HS-5 (cell line): ENCODE results near the gene KRTAP10-7.
"Not testable (repeated sequence)": the region's sequence is repeated elsewhere in the genome, so short reads cannot be mapped to it uniquely, and the experiment has no call there.

ENCODE experiments used
- DNase-seq: peaks from one replicate; pipeline ENCODE4 v3.0.0-alpha.2; 2012; ENCODE audit warnings: low read depth

Gene KRTAP10-7

DNA sequence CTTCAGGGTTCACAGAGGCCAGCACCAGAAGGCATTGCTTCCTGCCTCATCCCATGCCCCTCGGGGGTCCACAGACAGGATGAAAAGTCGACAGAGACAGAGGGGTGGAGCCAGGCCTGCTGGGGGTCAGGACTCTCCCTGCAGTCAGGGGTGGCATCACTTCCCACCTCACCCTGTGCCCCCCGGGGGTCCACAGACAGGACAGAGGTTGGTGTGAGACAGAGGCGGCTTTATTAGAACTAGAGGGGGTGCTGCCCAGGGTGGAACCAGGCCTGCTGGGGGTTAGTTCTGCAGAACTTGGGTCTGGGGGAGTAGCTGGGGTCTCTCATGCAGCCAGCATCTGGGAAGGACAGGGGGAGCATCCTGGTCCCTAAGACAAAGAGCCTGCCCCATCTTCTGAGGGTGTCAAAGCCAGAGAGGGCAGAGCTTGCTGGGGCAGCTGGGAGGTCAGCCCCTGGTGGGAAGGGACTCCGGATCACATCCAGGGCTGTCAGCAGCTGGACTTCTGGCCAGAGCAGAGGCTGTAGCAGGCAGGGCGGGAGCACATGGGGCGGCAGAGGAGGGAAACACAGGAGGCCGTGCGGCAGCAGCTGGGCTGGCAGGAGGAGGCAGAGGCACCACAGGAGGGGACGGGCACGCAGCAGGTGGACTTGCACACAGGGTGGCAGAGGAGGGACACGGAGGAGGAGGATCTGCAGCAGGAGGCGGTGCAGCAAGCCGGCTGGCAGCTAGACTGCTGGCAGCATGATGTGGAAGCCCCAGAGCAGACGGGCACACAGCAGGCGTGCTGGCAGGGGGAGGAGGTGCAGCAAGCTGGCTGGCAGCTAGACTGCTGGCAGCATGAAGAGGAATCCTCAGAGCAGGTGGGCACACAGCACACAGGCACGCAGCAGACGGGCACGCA is 9.2 kb upstream of the KRTAP10-7 start:
- DNase-seq = not testable (repeated sequence)

DNA sequence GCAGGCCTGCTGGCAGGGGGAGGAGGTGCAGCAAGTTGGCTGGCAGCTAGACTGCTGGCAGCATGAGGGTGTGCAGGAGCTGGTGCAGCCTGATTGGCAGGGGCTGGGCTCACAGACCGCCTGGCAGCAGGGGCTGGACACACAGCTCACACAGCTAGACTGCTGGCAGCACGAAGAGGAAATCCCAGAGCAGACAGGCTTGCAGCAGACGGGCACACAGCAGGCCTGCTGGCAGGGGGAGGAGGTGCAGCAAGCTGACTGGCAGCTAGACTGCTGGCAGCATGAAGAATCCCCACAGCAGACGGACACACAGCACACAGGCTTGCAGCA is 8.6 kb upstream of the KRTAP10-7 start:
- not testable (repeated sequence) for DNase-seq

DNA sequence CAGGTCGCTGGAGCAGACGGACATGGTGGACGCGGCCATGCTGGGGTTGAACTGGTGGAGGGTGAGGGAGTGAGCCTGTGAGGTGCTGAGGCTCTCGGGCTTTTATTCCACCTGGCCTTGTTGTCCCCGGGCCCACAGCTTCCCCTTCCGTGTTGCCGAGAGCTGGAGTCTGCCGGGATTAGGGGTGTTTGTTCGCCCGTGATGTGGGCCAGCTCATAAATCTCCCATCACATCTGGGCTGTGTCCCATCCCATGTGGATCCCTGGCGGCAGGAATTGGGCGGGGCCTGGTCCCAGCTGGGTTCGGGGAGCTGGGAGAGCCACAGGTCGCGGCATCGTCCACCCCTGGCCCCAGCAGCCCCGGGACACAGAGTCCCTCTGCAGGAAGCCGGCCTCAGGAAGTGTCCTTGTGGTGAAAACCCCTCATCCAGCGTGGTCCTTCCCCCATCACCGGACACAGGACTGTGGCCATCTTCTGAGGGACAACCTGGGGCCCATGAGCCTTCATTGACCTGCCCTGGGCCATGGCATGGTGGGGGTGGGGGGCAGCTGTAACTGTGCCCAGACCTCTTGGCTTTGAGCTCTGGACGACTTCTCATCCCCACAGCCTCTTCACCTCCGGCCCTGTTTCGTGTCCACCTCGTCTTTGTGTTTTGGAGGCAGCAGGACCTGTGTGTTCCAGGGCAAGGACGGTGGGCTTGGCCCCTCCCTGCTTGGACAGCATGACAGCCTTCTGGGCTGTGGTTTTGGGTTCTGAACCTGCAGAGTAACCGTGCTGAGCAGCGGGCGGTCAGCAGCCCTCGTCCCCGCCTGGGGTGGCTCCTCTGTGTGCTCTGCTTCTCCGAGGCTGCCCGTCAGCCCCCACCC is 7.7 kb upstream of the KRTAP10-7 start, which contains the start of gene KRTAP10-6:
Gene KRTAP10-6, minus strand, starts transcription at position 60 of the 866 bp plus-strand sequence. Its CDS starts 21 bp downstream, at position 39.
- no peak for DNase-seq

DNA sequence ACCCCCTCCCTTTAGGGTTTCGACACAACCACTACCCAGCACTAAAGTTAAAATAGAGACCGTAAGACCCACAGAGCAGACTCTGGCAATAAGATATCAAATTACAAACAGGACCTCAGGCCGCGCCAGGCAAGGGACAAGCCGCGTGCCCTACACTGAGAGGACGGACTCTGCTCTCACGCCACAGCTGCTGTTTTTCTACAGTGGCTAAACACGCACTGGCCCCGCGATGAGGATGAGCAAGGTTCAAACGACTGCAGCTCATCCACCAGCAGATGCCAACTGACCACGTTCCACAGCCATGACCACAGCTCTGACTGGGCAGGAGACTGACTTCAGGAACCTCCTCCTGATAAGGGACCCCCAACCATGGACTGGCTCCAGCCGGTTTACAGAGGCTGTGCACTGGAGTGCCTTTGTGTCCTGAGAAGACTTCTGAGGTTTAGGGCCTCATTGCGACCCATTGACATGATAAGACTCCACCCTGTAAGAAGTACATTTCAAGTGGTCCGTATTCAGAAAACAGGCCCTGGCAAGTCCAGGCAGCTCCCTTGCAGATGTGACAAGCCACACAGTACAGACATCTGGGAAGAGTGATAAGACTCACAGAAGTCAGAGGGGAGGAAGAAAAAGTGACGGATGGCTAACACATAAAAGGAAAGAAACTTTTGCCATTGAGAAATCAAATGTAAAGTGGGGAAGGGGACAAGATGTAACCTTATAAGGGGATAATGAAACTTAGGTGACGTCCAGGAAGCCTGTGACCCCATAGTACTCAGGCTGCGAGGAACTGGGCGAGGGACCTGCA is 6.6 kb upstream of the KRTAP10-7 start:
- DNase-seq = no peak

DNA sequence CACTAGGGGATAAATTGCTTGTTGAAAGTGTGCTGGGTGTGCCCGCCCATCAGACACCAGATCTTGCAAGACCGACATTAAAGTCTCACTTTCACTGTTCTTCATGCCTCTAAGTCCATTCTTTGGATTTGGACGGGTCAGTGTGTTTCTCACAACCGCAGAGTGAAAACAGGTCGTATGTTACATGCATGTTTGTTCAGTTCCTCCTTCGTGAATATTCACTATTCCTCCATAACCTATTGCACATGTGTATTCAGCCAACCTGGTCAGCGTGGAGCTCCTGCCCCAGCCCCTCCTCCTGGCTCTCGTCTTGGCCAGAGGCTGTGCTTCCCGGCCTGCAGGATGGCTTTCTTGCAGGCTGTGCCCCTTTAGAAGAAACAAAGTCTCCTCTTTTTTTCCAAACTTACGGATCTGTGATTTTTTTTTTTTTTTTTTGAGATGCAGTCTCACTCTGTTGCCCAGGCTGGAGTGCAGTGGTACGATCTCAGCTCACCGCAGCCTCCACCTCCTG is 5.9 kb upstream of the KRTAP10-7 start:
- DNase-seq = no peak

DNA sequence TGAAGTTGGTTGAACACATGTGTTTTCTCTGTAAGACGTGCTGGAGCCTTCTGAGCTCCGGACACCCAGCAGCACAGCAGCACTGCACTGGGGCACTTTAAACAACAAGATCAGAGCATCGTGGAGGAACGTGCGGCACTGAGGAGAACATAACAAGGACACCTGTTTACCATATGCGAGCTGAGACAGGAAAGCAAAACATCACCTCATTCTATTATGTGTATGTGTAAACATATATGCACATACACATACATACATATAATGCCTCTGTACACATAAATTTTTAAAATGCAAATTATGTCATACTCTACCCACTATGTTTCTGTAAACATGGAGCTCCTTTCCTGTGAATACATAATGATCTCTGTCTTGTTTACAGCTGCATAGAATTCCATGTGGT is 4.9 kb upstream of the KRTAP10-7 start:
- no peak for DNase-seq

DNA sequence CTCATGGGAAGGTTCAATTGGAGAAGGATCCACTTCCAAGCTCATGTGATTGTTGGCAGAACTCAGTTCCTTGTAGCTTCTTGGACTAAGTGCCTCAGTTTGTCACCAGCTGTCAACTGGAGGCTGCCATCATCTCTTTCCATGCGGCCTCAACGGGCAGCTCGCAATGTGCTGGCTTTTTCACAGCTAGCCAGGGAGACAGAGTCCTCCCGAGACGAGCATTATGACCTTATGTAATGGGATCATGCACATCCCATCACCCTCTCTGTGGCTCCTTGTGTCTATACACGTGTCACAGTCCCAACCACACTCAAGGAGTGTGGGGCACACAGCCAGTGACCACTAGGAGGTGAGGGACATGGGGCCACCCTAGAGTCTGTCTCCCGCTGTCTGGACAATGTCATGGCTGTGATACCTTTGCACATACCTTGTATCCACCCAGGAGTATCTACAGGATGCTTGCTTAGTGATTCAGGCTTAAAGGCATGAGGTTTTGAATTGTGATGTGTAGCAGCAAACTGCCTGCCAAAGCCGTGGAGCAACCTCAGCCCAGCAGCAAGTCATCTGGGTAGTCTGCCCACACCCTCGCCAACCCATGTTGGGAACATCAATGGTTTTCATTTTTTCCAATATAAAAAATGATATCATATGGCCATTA is 4.2 kb upstream of the KRTAP10-7 start:
- DNase-seq = no peak

DNA sequence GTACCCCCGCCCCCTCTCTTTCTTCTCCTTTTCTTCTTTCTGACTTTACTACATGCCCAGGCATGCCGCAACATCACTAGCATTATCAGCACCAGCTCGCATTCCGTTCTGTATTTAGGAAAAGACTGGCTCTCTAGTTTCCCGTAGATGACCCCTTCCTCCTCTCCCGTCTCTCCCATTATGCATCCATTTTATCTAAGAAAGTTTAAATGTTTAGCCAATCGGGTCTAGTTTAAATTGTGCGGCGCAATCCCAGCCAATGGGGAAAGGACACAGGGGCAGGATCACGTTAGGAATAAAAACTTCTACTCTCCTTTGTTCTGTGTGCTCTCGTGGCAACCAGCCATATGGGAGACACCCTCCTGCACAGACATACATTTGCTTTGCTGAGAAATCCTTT is 2.3 kb upstream of the KRTAP10-7 start:
- no peak for DNase-seq

DNA sequence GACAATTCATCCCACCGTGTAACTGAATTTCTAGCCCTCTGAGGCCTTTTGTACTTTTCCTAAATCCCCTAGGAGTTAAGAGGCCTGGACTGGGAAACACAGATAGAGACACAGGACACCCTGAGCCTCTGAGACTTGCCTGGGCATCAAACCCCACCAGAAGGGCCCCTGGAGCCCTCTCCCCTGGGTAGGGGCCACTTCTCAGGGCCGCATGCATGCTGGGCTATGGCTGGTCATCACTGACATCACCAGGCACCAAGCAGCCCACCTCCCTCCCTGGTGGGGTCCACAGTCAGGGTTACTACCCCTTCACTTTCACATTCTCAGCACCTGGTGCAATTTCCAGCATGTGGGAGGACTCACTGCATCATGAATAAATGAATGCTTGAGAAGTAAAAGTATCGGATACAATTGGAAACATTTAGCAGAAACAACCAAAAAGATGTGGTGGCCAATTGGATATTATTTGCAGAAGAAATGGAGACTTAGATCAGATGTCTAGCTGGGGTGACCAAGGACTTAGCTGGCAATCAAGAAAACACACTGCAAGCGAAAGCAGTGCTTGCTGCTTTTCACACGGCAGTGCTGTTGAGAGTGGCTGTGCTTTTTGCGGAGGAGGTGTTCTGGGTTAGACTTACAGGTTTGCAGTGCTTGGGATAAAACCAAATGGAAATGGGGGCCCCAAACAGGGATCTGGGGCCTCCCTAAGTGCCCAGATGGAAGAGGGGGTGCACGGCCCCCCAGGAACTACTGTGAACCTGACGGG is 950 bp upstream of the KRTAP10-7 start:
- DNase-seq = no peak

DNA sequence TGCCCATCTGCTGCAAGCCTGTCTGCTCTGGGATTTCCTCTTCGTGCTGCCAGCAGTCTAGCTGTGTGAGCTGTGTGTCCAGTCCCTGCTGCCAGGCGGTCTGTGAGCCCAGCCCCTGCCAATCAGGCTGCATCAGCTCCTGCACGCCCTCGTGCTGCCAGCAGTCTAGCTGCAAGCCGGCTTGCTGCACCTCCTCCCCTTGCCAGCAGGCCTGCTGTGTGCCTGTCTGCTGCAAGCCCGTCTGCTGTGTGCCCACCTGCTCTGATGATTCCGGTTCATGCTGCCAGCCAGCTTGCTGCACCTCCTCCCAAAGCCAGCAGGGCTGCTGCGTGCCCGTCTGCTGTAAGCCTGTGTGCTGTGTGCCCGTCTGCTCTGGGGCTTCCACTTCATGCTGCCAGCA is 694 bp downstream of the KRTAP10-7 start:
- not testable (repeated sequence) for DNase-seq

DNA sequence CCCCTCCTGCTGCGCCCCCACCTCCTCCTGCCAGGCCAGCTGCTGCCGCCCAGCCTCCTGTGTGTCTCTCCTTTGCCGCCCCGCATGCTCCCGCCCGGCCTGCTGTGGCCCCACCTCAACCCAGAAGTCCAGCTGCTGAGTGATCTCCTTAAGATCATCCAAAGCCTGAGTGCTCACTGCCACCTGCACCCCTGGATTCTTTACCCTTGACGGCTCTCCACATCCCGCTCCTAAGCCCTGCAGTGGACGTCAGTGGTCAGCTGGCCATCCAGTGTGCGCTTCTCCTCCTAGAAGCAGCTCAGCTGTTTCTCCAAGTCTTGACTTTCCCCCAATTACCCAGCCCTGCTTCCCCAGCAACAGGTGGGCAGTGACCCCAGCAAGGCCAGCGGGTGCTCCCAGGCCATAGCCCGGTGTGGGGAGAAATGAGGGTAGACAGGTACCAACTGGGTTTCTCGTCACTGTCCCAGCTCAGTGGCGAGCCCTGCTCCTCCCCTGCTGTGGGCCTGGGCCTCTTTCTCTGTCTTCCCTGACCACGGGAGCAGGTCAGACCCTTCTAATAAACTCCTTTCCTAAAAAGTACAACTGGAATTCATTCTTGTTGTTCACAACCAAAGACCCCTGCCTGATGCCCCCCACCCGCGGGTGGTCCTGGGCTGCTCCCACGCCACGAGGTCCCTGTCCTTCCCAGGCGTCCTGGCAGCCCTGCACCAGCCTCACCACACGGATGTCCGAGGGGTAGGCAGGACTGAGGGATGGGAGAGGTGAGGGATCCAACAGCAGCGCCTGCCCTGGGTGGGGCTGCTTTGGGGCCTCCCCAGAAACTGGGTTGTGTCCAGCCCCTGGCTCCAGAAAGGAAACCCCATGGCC is 1.4 kb downstream of the KRTAP10-7 start:
- no peak for DNase-seq

DNA sequence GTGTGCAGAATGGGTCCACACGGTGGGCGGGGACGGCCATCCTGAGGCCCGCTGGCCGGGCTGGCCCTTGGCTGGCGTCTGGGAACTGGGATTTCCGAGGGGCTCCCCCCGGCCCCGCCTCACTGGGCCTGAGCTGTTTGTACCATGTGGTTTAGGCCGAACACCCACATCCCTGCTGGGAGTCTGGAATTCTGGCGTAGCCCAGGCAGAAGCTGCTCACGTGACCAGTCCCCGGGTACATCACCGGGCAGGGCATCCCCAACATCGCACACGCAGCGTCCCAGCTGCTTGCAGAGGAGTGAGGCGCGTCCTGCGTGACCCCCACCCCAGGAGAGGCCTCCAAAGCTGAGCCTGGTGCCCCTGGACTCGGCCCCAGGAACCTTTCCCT is 2.1 kb downstream of the KRTAP10-7 start:
- DNase-seq = no peak

DNA sequence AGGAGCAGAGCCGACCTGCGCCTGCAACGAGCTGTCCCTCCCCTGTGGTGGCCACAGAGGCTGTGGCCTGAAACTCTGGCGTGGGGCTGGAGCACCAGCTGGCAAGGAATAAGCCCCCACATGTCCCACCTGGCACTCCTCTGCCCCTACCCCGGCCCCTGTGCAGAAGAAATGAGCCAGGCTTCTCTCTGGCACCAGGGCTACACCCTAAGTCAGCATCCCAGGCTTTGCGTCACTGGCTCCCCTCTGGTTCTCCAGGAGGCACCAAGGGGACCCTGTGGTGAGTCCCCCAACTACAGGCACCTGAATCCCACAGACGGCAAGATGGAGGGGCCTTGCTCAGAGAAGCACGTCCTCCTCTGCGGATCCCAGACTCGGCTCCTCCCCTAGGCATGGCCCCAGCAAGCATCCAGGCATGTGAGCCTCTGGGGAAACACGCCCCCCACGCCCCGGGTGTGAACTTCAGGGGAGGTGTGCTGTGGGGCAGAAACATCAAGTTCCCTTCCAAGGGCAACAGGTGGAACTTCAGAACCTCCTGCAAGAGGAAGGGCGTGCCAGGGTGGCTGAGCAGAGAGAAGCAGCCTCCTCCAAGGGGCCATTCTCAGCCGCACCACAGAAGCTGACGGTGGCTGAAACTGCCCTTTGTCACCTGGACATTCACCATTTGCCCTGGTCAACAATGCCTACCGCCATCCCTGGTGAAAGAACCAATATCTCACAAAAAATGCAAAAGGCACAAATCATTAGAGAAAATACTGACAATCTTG is 2.9 kb downstream of the KRTAP10-7 start:
- no peak for DNase-seq

DNA sequence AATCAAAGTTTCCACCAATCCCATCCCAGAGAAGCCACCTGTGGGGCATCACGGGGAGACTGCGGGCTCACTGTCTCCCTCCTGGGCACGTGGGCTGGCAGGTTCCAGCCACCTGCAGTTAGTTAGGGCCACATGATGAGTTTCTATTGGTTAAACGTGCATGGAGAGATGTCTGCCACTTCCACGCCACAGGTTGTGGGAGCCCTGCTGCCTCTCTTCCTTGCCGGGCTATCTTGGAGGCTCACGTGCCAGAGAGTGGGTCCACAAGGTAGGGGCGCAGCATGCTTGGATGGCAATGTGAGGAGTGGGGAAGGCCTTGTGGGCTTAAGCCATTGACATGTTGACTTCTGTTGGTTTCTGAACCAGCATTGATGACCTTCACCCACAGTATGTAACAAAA is 3.5 kb downstream of the KRTAP10-7 start:
- DNase-seq = no peak

DNA sequence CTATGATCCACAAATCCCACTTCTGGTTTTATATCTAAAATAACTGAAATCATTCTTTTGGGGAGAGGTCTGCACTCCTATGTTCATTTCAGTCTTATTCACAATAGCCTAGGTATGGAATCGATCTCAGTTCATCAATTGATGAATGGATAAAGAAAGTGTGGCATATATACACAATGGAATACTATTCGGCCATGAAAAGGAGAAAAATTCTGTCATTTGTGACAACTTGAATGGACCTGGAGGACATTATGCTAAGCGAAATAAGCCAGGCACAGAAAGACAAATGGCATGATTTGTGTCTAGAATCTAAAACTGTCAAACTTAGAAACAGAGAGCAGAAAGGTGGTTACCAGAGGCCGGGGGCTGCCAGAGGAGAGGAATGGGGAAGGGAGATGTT is 6.1 kb downstream of the KRTAP10-7 start:
- DNase-seq = no peak

DNA sequence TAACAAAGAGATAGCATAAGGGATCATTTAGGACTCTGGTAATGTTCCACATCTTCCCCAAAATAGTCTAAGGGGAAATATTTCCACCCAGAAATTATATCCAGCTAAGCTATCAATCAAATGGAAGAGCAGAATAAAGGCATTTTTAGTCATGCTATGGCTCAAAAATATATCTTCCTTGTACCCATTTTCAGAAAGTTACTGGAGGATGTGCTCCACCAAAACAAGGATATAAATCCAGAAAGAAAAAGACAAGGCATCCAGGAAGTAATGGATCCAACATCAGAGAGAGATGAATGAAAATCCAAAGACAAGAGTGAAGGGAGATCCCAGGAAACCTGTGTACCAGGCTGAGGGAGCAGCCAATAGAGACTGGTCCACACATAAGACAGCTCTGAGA is 8.8 kb downstream of the KRTAP10-7 start:
- no peak for DNase-seq

DNA sequence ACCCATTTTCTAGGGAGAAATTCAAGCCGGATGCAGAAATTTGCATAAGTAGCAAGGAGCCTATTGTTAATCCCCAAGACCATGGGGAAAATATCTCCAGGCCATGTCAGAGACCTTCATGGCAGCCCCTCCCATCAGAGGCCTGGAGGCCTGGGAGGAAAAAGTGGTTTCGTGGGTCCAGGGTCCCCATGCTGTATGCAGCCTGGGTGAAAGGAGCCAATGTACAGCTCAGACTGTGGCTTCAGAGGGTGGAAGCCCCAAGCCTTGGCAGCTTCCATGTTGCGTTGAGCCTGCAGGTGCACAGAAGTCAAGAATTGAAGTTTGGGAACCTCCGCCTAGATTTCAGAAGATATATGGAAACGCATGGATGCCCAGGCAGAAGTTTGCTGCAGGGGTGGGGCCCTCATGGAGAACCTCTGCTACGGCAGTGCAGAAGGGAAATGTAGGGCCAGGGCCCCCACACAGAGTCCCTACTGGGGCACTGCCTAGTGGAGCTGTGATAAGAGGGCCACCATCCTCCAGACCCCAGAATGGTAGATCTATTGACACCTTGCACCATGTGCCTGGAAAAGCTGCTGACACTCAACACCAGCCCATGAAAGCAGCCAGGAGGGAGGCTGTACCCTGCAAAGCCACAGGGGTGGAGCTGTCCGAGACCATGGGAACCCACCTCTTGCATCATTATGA is 9.9 kb downstream of the KRTAP10-7 start:
- not testable (repeated sequence) for DNase-seq

DNA sequence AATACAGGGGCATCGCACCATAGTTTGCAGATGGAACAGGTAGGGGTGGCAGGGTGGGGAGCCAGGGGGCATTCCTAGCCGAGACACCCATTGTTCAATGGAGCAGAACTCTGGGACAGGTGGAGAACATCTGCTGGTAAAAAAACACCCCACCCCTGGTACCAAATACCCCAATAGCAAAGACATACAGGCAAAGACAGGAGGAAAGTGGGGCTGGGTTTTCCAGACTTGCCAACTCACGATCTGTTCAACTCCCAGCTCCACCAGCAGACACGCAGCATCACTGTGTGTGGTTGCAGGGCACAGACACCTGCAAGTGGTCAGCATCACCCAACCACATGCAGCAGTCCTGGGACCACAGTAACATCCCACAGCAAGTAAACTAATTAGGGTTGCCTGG is 11.2 kb downstream of the KRTAP10-7 start:
- no peak for DNase-seq
